Mononuclear cell (primary cell): Measurements from ENCODE around the gene PILRB. TPM values are rescaled to one million over a fixed set of nuclear protein-coding genes. Genes with fewer than 3 reads are reported as not detected.

Source experiments
- H3K27me3 ChIP-seq: 2 replicates; pipeline ENCODE4 v1.6.0; 2011; ENCODE audit warnings: low read length, control low read depth; ENCODE audit not compliant: insufficient read depth
- H3K4me1 ChIP-seq: 2 replicates; pipeline ENCODE4 v1.5.1; 2011; ENCODE audit warnings: mild to moderate bottlenecking, low read length, control low read depth; ENCODE audit not compliant: insufficient read depth
- H3K4me3 ChIP-seq: 2 replicates; pipeline ENCODE4 v1.5.1; 2011; ENCODE audit warnings: mild to moderate bottlenecking, low read length, moderate library complexity
- H3K9me3 ChIP-seq: 2 replicates; pipeline ENCODE4 v1.5.1; 2011; ENCODE audit warnings: low read depth, mild to moderate bottlenecking, control low read depth, low read length
- total RNA-seq: library from RNA; depleted of rRNA; stranded (reverse); fragments of >200 nt; gene quantifications from one replicate; pipeline ENCODE4 v1.2.3, GENCODE V29; 2012

PILRB gene
- total RNA-seq, 1 donor, result 26.6 TPM

DNA sequence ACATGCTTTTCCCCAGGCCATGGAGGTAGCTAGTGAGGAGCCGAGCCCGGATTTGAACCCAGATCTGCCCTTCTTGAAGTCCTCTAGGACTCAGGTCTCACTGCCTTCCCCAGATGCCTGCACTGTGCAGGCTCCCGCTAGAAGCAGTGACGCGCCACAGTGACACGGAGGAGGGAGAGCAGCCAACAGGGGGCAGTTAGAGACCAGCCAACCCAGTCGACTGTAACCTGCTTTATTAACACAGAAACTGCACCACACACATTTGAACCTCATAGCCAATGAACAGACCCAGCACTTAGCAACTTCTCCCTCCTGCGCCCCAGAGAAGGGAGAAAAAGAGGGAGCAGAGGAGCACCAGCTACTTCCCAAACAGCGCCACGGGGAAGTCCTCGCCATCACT lies 42.7 kb downstream of the PILRB start:
- Histone ChIP-seq H3K27me3 (no peaks in the 10 kb centered on the region), H3K4me1 (peaks cover 29% of the 10 kb centered on the region), H3K9me3 (no peaks in the 10 kb centered on the region), H3K4me3 (no peak overlapping the region)

DNA sequence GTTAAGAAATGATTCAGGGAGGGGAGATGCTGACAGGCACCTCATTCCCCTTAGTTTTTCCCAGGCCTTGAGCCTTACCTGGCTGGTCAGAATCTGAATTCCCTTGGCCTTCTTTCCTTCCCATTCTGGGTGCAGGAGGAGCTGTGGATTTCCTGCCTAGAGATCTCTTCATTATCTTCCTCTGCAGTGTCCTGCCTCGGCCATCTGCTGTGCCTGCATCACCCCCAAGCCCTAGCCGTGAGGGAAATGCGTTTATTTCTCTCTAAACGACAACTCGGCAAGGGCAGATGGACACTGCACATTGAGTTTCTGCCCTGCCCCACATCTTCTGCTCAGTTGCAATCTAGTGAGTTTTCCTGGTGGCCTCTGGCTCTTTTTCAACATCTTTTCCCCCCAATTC lies 43.9 kb downstream of the PILRB start:
- Histone ChIP-seq H3K4me1 (peaks cover 19% of the 10 kb centered on the region), H3K4me3 (no peak overlapping the region), H3K9me3 (no peaks in the 10 kb centered on the region), H3K27me3 (no peaks in the 10 kb centered on the region)

DNA sequence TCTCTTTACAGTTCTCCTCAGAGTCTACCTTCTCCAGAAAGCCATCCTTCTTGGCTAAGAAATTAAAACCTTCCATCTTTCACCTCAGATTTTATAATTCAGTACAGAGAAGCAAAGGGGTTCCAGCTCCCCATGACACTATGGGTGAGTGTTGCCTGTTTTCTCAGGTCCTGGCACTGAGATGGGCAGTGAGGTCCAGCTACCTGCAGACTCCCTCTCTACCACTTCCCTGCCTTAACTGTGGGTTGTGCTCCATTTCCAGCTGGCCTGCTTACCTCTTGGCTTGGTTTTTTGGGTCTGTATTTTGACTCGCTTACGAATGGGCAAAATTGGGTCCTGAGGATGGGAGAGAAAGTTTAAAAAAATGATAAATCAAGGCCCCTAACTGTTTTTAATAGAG lies 44.3 kb downstream of the PILRB start:
- Histone ChIP-seq H3K4me3 (no peak overlapping the region), H3K27me3 (no peaks in the 10 kb centered on the region), H3K4me1 (peaks cover 15% of the 10 kb centered on the region), H3K9me3 (no peaks in the 10 kb centered on the region)

DNA sequence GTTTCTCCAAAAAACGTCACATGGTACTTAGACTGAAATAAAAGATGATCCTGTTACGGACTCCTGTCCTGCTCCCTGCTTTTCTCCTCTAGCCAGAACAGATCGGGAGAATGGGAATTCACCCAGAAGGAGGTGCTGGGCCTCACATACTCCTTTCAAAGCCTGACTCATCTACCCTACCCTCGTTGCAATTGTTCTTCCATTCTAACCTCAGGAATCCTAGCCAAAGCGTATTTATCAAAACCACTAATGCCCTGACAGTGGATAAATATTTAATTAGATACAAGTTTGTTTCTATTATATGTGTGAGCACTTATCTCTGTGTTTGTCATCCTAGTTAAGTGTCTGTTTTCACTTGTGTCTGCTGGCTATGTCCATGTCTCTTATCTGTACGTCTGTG lies 48.9 kb downstream of the PILRB start:
- H3K9me3 ChIP-seq, result no peaks in the 10 kb centered on the region
- H3K27me3 ChIP-seq, result no peaks in the 10 kb centered on the region
- peaks cover 7% of the 10 kb centered on the region for H3K4me1 ChIP-seq
- H3K4me3 ChIP-seq, result no peak overlapping the region

DNA sequence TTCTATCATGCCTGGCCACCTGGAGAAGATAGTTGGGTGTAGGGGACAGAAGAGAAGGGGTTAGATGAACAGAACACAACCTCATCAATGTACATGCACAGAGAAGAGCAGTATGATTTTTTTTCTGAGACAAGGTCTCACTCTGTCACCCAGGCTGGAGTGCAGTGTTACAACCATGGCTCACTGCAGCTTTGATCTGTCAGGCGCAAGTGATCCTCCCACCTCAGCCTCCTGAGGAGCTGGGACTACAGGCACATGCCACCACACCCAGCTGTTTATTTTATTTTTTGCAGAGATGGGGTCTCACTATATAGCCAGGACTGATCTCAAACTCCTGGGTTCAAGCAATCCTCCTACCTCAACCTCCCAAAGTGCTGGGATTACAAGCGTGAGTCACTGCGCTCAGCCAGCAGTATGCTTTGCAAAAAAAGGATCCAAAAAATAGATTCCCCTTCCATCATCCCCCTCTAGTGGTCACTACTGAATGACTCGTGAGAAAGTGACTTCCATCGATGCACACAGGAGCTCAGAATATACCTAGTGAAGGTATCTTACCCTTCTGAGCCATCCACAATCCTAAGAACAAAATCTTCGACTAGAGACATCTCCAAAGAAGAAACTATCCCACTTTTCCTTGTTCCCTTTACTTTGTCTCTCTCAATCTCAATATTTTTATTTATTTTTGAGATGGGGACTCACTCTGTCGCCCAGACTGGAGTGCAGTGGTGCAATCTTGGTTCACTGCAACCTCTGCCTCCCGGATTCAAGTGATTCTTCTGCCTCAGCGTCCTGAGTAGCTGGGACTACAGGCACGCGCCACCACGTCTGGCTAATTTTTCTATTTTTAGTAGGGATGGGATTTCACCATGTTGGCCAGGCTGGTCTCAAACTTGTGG lies 49.6 kb downstream of the PILRB start:
- H3K27me3 ChIP-seq, result no peaks in the 10 kb centered on the region
- H3K4me1 ChIP-seq, result peaks cover 7% of the 10 kb centered on the region
- no peak overlapping the region for H3K4me3 ChIP-seq
- no peaks in the 10 kb centered on the region for H3K9me3 ChIP-seq

DNA sequence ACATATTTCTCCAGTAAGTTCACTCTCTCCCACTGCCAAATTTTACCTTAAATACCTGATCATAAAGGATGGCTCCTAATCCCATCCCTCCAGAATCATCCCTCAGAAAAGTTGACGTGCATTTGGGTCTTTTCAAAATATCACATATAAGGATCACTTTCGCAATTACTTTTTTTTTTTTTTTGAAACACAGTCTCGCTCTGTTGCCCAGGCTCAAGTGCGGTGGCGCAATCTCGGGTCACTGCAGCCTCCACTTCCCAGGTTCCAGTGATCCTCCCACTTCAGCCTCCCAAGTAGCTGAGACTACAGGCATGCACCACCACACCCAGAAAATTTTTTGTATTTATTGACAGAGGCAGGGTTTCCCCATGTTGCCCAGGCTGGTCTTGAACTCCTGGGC lies 53.2 kb downstream of the PILRB start:
- Histone ChIP-seq H3K9me3 (no peaks in the 10 kb centered on the region), H3K27me3 (no peaks in the 10 kb centered on the region), H3K4me1 (peaks cover 19% of the 10 kb centered on the region), H3K4me3 (no peak overlapping the region)

DNA sequence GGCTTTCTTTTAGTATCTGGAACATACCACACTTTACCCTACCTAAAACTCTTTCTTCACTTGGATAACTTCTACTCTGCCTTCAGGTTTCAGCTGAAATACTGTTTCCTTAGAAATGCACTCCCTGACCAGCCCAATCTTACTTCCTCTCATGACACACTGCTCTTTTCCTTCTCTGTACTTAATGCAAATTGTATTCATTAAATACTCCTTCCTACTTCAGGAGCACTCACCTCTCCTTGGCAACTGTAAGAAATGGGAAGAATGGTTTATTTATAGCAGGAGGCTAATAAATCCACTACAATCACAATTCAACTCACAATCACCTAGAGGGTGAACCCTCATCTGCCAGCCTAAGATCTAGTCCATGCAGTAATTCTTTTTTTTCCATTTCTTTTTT lies 55.4 kb downstream of the PILRB start:
- H3K4me1 ChIP-seq, result peaks cover 19% of the 10 kb centered on the region
- no peaks in the 10 kb centered on the region for H3K27me3 ChIP-seq
- H3K9me3 ChIP-seq, result no peaks in the 10 kb centered on the region
- H3K4me3 ChIP-seq, result no peak overlapping the region

DNA sequence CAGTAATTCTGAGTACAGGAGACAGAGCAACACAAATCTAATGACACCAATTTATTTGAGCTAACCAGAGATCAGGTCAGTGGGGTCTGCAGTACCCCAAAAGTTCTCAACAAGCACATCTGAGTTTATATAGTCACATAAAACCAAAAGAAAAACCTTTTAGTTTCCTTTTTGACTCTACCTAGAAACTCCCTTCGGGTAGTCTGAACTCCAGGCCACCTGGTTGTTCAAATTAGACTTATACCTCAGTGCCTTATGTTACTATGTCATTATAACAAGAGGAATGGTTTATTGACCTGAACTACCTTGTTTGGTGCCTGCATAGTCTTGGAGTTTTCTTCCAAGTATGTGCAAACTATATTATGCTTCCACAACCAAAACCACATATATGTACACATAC lies 56.0 kb downstream of the PILRB start:
- Histone ChIP-seq H3K27me3 (no peaks in the 10 kb centered on the region), H3K4me3 (no peak overlapping the region), H3K4me1 (peaks cover 19% of the 10 kb centered on the region), H3K9me3 (no peaks in the 10 kb centered on the region)

DNA sequence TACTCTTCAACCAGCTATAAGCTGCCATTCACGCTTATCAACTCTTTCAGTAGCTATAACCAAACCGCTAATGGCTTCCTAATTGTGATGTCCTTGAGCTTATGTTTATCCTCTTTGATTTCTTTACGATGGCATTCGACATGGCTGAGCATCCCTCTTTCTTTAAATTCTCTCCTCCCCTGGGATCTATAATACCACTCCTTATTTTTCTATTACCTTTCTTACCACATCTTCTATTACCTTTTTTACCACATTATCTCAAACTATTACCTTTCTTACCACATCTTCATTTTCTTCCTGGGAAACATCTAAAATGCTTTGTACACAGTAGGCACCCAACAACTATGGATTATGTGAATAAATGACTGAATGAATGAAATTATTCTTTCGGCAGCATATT lies 57.5 kb downstream of the PILRB start:
- Histone ChIP-seq H3K27me3 (no peaks in the 10 kb centered on the region), H3K9me3 (no peaks in the 10 kb centered on the region)

More for the DNA sequence above, 57.5 kb downstream of the PILRB start:
- Histone ChIP-seq H3K4me1 (peaks cover 16% of the 10 kb centered on the region), H3K4me3 (no peak overlapping the region)

Other genes starting within 250 kb of the PILRB start
- gene TAF6, start 238.8 kb upstream of the PILRB start, total RNA-seq, result 16.1 TPM
- gene CNPY4, start 238.5 kb upstream of the PILRB start, total RNA-seq, result 13.3 TPM
- 1.5 TPM for gene MBLAC1, start 231.2 kb upstream of the PILRB start, total RNA-seq
- gene LAMTOR4, start 209.2 kb upstream of the PILRB start, total RNA-seq, result 102 TPM
- gene TRAPPC14, start 199.4 kb upstream of the PILRB start, total RNA-seq, result 19.1 TPM
- gene GAL3ST4, start 189.5 kb upstream of the PILRB start, total RNA-seq, result 1.8 TPM
- gene GPC2, start 180.7 kb upstream of the PILRB start, total RNA-seq, result 2.3 TPM
- gene STAG3, start 180.2 kb upstream of the PILRB start, total RNA-seq, result 6.7 TPM
- gene PVRIG, start 138.2 kb upstream of the PILRB start, total RNA-seq, result 13.9 TPM
- gene SPDYE3, start 50.4 kb upstream of the PILRB start, total RNA-seq, result under 0.01 TPM
- gene PILRA, start 15.4 kb downstream of the PILRB start, total RNA-seq, result 56.7 TPM
- gene ZCWPW1, start 70.6 kb downstream of the PILRB start, total RNA-seq, result 3.3 TPM
- 36.7 TPM for gene MEPCE, start 71.7 kb downstream of the PILRB start, total RNA-seq
- 12.6 TPM for gene PPP1R35, start 78.4 kb downstream of the PILRB start, total RNA-seq
- 0.73 TPM for gene SPACDR, start 106.1 kb downstream of the PILRB start, total RNA-seq
- gene TSC22D4, start 121.1 kb downstream of the PILRB start, total RNA-seq, result 39.8 TPM
- gene NYAP1, start 125.8 kb downstream of the PILRB start, total RNA-seq, result 0.10 TPM
- gene AGFG2, start 181.1 kb downstream of the PILRB start, total RNA-seq, result 3.4 TPM
- 1.8 TPM for gene SAP25, start 215.8 kb downstream of the PILRB start, total RNA-seq
- 153 TPM for gene LRCH4, start 228.0 kb downstream of the PILRB start, total RNA-seq
- 0.21 TPM for gene FBXO24, start 228.2 kb downstream of the PILRB start, total RNA-seq
- gene PCOLCE, start 244.2 kb downstream of the PILRB start, total RNA-seq, result 0.42 TPM